NCI-H526 treated with DMSO at 0.1 percent for 48 hours (cell line): ENCODE data around the gene DKK2.

Source experiments
- DNase-seq: peaks from one replicate; lab custom pipeline; 2025; lab: John Stamatoyannopoulos, UW

The DKK2 gene

GRCh38 chr4:107017443-107018343 lies 18.4 kb downstream of the DKK2 start:
- DNase-seq = no peak

GRCh38 chr4:107011312-107011711 lies 24.8 kb downstream of the DKK2 start:
- no peak for DNase-seq

GRCh38 chr4:107009196-107009968 lies 26.7 kb downstream of the DKK2 start:
- DNase-seq = no peak

DNA sequence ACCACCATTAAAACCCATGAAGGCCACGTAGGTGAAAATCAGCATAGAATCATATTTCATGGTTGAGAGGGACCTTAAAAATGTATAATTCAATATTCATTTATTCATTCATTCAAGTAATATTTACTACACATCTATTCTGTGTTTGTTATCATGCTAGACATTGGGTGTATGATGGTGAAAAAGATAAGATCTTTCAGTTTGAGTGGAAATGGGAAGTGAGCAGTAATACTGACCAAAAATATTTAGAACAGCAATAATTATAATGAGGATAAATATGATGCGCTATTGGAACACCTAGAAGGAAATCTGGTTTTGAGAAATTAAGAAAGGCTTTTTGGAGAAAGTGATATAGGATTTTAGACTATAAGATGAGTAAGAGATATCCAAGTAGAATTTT lies 28.0 kb downstream of the DKK2 start:
- no peak for DNase-seq

- no peak for DNase-seq
Observed at GRCh38 chr4:107006218-107006617, 29.9 kb downstream of the DKK2 start.

- no peak for DNase-seq
Observed at GRCh38 chr4:106996490-106996889, 39.6 kb downstream of the DKK2 start.

- DNase-seq = no peak
Observed at GRCh38 chr4:106993827-106994226, 42.3 kb downstream of the DKK2 start.

DNA sequence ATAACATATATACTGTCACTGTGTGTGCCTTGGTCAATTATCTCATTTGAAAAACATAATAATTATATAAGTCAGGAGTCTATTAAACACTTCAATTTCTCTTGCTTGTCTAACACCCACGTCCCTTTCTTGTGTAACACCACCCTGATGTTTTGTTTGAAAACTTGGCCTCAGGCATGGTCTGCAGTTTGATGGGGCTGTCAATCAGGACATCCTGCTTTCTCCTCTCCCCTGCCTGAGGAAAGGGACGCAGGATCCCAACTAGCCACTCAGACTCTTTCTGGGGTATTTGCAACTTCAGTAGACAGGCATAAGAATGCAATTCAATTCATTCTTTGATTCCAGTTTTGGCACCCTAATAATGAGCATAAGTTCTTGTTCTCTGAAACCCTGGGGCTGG lies 48.8 kb downstream of the DKK2 start:
- no peak for DNase-seq

GRCh38 chr4:106986486-106986885 lies 49.6 kb downstream of the DKK2 start:
- DNase-seq = no peak

DNA sequence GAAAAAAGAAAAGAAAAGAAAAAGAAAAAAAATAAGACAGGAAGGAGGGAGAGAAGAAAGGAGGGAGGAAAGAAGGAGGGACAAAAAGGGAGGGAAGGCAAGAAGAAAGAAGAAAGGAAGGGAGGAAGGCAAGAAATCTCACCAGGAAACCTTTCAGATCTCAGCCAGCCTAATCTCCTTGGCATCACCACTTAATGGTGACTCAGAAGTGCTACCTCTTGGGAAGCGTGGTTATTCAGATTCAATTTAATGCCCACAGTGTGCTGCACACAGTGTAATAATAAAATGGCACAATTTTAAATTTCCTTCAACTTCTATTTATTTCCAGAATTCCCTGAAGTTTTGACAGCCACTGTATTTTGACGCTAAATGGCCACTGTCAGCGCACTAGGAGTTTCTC lies 50.3 kb downstream of the DKK2 start:
- no peak for DNase-seq

- DNase-seq = no peak
Observed at GRCh38 chr4:106982711-106983211, 53.4 kb downstream of the DKK2 start.

- no peak for DNase-seq
Observed at GRCh38 chr4:106981431-106981830, 54.7 kb downstream of the DKK2 start.

DNA sequence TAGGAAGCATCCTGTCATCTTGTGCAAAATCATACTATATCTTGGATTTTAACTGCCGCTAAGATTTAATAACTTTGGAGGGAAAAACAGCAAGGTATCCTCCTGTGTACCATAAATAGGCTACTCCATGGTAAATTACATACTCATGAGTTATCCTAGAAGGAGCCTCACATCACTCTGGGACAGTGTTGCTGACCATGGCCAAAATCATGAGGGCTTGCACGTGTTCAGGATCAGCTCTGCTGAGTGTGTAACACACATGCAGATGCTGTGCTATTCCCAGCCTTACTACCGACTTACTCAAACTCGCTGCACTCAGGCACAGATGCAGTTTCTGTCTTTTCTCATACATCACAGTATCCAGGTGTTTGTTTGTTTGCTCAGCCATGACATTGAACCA lies 56.6 kb downstream of the DKK2 start:
- DNase-seq = no peak

DNA sequence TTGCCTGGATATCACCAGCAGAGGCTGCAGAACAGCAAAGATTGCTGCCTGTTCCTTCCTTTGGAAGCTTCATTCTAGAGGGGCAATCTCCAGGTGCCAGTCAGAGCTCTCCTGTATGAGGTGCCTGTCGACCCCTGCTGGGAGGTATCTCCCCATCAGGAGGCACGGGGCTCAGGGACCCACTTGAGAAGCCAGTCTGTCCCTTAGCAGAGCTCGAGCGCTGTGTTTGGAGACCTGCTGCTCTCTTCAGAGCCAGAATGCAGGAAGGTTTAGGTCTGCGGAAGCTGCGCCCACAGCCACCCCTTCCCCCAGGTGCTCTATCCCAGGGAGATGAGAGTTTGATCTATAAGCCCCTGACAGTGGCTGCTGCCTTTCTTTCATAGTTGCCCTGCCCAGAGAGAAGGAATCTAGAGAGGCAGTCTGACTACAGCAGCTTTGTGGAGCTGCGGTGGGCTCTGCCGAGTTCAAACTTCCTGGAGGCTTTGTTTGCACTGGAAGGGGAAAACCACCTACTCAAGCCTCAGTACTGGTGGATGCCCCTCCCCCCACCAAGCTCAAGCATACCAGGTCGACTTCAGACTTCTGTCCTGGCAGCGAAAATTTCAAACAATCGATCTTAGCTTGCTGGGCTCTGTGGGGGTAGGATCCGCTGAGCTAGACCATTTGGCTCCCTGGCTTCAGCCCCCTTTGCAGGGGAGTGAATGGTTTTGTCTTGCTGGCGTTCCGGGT lies 57.9 kb downstream of the DKK2 start:
- DNase-seq = no peak

DNA sequence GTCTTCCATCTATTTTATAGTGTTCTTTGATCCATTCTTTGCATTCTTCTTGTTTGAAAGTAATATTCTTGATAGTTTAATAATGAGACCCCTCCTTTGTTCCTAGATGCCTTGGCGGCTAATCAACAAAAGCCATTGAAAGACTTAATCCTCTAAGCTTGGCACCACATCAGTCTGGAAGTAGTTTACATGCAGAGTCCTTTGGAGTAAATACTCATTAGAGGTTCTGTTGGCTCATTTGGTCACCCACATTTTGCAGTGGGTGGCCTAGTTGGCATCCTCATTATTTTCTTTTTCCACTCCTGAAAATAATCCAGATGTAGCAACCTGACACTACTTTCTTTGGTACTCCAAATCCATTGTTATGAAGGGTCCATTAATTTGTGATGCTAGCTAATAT lies 64.5 kb downstream of the DKK2 start:
- no peak for DNase-seq

DNA sequence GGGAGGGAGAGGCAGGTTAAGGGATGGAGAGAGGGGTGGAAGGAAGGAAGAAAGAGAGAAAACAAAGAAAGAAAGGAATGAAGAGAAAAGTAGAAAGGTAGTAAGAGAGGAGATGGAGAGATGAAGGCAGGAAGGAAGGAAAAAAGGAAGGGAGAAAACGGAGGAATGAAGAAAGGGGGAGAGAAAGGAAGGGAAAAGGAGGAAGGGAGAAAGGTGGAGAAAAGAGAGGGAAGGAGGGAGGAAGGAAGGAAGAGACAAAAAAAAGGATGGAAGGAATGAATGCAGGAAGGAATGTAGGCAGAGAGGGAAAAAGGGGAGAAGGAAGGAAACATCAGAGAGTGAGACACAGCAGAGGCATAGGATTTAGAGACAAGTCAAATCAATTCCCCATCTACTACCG lies 68.2 kb downstream of the DKK2 start:
- no peak for DNase-seq

DNA sequence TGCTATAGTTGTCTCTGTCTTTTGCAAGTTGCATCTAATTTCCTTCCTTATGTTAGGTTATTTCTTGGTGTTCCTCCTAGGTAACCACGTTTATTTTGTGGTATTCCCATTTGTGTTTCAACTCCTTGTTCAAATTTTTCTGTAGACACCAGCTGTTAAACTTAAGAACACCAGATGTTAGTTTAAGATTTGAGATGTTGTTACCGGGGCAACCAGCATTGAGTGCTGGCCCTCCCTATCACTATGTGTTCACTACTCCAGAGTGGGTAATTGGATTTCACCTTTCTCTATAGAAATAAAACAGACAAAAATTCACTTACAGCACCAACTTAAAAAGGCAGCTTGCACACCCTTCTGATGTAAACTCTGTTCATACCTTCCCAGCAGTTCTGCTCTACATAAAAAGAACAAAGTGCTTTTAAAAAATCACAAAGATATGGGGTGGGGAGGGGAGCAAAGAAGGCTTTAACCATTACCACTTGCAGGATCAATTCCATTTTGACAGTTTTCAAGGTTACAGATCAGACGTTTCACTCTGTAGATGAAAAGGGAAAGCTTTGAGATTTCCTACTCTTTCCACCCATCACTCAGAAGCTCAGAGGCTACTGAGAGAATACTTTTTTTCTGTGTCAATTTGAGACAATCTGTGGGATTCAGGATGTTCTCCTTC lies 82.9 kb downstream of the DKK2 start:
- no peak for DNase-seq

DNA sequence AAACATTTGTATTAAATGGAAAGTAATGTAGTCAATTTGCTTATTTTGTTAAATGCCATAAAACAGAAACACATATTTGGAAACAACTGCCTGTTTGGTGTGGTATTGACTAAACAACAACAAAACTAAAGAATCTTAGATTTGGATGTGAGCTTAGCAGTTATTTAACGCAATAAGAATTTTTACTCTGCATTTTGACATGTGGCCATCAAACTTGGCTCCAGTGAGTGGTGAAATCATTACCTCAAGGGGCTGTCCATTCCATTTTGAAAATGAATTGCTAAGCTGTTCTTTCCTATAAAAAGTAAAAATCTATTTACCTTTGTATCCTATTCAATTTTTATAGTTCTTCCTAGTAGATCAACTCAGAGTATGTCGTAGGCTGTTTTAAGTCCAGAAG lies 84.2 kb downstream of the DKK2 start:
- no peak for DNase-seq

- no peak for DNase-seq
Observed at GRCh38 chr4:106941841-106942240, 94.3 kb downstream of the DKK2 start.

DNA sequence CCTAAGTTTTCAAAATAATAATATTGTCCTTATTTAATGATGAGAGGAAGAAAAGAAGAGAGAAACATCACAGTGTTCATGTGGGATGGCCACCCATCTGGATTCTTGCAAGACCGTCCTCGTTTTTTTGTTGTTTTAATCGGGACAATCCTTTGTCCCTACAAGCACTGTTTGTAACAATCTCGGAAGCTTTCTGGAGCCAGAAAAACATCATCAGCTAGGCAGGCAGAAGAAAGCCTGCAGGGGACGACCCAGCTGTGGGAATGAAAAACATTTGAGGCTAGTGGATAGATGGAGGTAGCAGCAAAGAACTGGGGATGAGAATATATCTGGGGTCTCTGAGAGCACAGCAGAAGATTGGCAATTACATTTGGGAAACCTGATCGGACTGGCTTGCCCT lies 105.6 kb downstream of the DKK2 start:
- no peak for DNase-seq

GRCh38 chr4:106929248-106929647 lies 106.9 kb downstream of the DKK2 start:
- no peak for DNase-seq

GRCh38 chr4:106914223-106914622 lies 121.9 kb downstream of the DKK2 start:
- no peak for DNase-seq
